AG20443 (cell line): ENCODE results near the gene VPS39.

Experiments
- DNase-seq: peaks from one replicate; pipeline ENCODE4 v3.0.0; 2012; ENCODE audit warnings: low spot score, mixed read lengths

Gene VPS39

DNA sequence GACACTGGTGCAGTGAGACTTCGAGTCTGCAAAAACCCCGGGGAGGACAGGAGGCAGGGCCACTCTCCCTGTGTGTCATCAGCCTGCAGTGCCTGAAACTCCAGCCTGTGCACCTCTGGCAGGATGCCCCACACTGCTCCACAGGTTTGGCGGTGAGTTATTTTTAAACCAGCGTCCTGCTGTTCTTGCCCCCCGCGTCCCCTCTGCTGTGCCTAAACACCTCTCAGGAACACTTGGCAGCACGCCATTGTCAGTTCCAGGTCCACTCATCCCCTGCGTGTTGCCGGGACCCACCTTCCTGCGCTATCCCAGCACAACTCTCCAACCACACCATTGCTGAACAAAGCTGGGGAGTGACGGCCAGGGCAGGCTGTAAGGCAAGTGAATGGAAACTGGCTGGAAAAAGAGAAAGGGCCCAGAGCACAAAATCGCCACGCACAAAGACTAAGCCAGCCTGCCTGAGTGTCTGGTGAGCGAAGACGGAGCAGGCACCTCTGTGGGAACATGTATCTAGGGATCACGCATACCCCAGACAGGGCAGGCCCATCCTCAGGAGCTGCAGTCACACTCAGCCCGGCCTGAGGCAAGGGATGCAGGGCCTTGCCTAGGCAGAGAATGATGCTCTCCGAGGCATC is 48.6 kb downstream of the VPS39 start:
- no peak for DNase-seq

GRCh38 chr15:42158941-42159340 is 49.2 kb downstream of the VPS39 start:
- DNase-seq, result no peak

DNA sequence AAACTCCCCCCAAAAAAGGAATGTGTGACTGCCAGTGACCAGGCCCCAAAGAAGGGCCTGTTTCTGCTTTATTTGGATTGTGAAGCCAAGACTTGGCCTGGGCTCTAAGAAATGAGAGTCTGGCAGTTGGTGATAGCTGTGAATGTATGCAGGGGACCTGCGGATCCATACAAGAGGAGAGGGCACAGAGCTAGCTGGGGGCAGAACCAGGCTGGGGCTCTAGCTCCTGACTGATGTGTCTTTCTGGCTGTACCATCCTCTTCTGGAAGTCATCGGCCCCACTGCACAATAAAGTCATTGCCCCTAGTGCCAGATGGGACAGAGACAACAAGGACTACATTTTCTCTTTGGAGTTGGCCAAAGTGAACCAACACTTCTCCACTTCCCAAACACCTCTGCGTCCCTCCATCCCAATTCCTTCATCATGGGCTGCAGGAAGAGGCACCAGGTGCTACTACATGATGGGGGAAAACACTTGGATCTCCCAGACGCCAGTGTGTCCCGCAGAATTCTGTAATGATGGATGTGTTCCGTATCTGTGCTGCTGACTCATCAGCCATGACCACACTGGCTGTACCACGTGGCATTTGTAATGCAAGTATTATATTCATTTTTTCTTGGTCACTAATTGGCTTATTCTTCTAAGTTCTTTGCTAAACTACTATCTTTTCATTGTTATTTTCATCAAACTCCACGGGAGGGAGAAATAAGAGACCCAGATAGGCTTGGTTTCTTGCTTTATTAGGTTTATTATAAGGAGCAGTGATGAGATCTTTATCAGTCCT is 49.9 kb downstream of the VPS39 start:
- DNase-seq, result peak; percentile 86

DNA sequence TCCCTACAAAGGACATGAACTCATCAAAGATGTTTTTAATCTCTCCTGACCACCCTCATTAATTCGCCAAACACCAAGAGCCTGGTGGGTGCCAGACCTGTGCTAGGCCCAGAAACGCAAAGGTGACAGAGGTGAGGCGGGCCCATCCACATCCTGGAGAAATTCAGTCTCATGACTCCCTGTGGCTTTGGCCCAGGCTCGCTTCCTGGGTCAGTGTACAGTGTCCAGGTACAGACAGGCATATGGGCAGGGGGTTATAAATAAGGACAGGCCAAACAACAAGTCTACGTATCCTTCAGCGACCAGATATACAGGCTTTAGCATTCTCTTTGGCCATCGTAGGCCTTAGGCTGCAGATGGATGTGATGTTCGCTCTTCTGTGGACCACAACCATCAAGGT is 50.7 kb downstream of the VPS39 start:
- DNase-seq, result no peak

DNA sequence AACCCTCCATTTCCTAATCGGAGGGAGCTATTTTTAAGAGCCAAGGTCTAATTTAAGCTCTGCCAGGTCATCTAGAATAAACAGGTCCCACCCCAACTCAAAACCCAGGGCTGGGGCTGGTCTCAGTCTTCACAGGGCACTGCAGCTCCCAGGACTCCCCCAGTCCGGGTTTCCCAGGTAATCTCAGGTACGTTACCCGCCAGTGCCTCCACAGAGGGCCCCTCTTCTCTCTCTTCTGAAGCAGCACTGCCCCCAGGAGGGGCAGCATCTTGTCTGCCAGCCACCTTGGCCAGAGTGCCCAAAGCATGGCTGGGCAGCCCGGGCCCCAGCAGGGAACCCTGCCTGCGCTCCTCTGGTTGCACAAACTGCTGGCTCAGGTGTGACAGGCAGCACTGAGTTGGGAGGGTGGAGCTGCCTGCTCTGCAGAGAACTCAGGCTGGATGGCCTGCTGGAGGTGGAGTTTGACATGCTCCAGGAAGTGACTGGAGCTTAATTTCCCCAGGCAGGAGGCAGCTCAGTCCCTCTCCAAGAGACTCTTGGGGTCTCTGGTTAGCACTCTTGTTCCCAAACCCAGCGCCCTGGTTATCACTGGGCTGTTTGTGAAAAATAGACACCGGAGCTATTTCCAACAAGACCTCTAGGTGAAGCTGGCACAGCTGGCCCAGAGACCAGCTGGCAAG is 51.7 kb downstream of the VPS39 start, which contains the start of gene PLA2G4F:
Gene PLA2G4F, minus strand, starts transcription at position 394 of the 680 bp plus-strand sequence. Its CDS starts 87 bp downstream, at position 307.
- no peak for DNase-seq

- DNase-seq, result no peak
These were observed 52.4 kb downstream of the VPS39 start for GRCh38 chr15:42155546-42156242.

GRCh38 chr15:42154956-42155355 is 53.1 kb downstream of the VPS39 start:
- DNase-seq, result no peak

GRCh38 chr15:42154212-42154941 is 53.7 kb downstream of the VPS39 start:
- DNase-seq, result no peak

GRCh38 chr15:42153874-42154211 is 54.3 kb downstream of the VPS39 start:
- no peak for DNase-seq

DNA sequence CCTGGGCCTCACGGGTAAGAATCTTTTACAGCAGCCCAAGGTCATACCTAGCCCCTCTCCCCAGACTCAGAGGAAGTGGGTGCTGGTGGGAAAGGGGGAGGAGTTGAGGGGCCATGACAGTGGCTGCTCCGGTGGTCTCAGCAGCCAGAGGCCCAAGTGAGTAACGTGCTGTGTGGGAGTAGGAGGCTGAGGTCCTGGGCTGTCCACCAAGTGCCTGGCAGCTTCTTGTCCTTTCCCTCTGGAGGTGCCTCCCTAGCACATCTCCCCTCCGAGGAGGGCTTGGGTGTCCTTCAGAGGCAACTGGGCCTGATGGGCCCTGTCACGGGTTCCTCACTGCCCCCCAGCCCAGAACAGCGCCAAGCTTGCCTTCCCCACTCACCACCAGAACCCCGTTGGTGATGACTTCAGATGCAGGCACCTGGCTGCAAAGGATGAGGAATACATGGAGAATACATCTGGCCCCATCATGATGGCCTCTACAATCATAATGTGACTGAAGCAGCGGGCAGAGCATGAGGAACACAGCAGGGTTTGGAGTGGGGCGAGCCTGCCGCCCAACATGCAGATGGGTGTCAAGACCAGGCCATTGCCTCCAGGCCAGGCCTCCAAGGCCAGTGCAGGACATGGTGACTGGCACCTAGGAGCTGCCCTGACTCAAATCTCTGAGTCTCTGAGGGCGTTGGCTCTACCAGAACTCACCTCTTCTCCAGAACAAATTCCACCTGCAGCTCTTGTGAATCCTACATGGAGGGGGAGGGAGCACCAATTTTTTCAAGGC is 55.0 kb downstream of the VPS39 start:
- DNase-seq, result no peak

GRCh38 chr15:42152196-42152920 is 55.7 kb downstream of the VPS39 start:
- peak; percentile 72 for DNase-seq

- DNase-seq, result no peak
These were observed 56.4 kb downstream of the VPS39 start for GRCh38 chr15:42151736-42152135.

DNA sequence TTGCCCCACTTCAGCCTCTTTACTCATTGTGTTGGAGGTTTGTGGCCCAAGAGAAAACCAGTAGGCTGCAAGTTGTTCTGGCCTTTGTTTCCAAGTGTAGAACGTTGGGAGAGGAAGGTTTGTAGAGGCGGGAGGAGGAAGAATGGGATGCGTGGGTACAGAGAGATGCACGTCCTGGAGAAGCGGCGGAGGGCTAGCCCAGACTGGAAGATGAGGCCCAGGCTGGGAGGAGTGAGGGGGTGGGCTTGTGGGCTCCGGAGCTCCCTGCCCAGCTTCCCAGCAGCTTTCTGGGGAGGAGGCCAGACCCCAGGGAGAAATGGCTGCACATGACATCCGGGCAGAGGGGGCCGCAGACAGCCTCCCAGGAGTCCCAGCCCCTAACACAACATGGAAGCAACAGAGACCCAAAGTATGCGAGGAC is 57.0 kb downstream of the VPS39 start:
- no peak for DNase-seq

- no peak for DNase-seq
These were observed 57.7 kb downstream of the VPS39 start for GRCh38 chr15:42150219-42150970.

- no peak for DNase-seq
These were observed 58.4 kb downstream of the VPS39 start for GRCh38 chr15:42149493-42150218.

- DNase-seq, result no peak
These were observed 59.2 kb downstream of the VPS39 start for GRCh38 chr15:42148808-42149492.

DNA sequence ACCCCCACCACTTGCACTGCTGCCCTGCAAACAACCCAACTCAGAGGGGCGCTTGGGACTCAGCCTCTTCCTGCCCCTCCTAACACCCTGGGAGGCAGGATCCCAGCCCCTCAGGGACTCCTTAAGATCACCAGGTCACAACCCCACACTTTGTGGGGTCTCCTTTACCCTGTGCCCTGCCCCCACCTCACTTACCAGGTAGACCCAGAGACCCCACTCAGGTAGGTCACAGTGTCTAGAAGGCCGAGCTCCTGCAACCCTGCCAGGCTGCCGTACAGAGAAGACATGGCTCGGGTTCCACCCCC is 60.7 kb downstream of the VPS39 start:
- no peak for DNase-seq
